Suprapubic skin (tissue), 4 donors: ENCODE measurements around the gene PHEX. TPM values are rescaled to one million over a fixed set of nuclear protein-coding genes. Genes with fewer than 3 reads are reported as not detected.

ENCODE experiments used
- DNase-seq, 2 donors: peaks; one replicate each; pipeline ENCODE4 v3.0.0-alpha.2; 2019; ENCODE audit warnings: low spot score in 2 of 2
- H3K27ac ChIP-seq: fragments of 200-600 bp; sonication (generic); one replicate; pipeline ENCODE4 v1.5.1; 2019
- H3K27me3 ChIP-seq: fragments of 200-600 bp; sonication (generic); one replicate; pipeline ENCODE4 v1.5.1; 2019
- H3K36me3 ChIP-seq: fragments of 200-600 bp; sonication (generic); one replicate; pipeline ENCODE4 v1.5.1; 2019
- H3K4me1 ChIP-seq: fragments of 200-600 bp; sonication (generic); one replicate; pipeline ENCODE4 v1.5.1; 2019
- H3K4me3 ChIP-seq: fragments of 200-600 bp; sonication (generic); one replicate; pipeline ENCODE4 v1.5.1; 2019; ENCODE audit warnings: mild to moderate bottlenecking
- H3K9me3 ChIP-seq: fragments of 200-600 bp; sonication (generic); one replicate; pipeline ENCODE4 v1.5.1; 2019
- EP300 ChIP-seq: sonication (generic); formaldehyde crosslinking; IDR thresholded peaks from one replicate; pipeline ENCODE4 v1.6.1; 2017; ENCODE audit warnings: antibody characterized with exemption
- POLR2A ChIP-seq, 2 donors: fragments of 450-650 bp; IDR thresholded peaks; one replicate each; pipeline ENCODE4 v1.6.1; 2017; ENCODE audit warnings: antibody characterized with exemption in 2 of 2, mild to moderate bottlenecking in 2 of 2, moderate library complexity in 2 of 2
- POLR2AphosphoS5 ChIP-seq, 3 donors: sonication (generic); formaldehyde crosslinking; IDR thresholded peaks; one replicate each; pipeline ENCODE4 v1.6.1; 2017; ENCODE audit warnings: antibody characterized with exemption in 3 of 3
- WGBS: methylation state at CpG from one replicate; pipeline ENCODE4 v1.1.5; 2018; 5-methylcytosine and 5-hydroxymethylcytosine counted together
- total RNA-seq, 4 donors: library from RNA; depleted of rRNA; stranded (reverse); fragments of >200 nt; gene quantifications; one replicate each; pipeline ENCODE4 v1.1.0, GENCODE V29; 2016
- TF ChIP-seq, protein P1 (sequence below), 2 donors: fragments of 200-600 bp in 1 of 2; fragments of 450-650 bp in 1 of 2; sonication (generic) in 1 of 2; IDR thresholded peaks; one replicate each; pipeline ENCODE4 v1.5.1; 2016 to 2019; ENCODE audit warnings: antibody characterized with exemption in 2 of 2, mild to moderate bottlenecking in 1 of 2, moderate library complexity in 1 of 2

PHEX gene
- total RNA-seq, 4 donors from 2014 or later = 0.21 to 0.32 (median 0.30) TPM; not detected in 1

DNA sequence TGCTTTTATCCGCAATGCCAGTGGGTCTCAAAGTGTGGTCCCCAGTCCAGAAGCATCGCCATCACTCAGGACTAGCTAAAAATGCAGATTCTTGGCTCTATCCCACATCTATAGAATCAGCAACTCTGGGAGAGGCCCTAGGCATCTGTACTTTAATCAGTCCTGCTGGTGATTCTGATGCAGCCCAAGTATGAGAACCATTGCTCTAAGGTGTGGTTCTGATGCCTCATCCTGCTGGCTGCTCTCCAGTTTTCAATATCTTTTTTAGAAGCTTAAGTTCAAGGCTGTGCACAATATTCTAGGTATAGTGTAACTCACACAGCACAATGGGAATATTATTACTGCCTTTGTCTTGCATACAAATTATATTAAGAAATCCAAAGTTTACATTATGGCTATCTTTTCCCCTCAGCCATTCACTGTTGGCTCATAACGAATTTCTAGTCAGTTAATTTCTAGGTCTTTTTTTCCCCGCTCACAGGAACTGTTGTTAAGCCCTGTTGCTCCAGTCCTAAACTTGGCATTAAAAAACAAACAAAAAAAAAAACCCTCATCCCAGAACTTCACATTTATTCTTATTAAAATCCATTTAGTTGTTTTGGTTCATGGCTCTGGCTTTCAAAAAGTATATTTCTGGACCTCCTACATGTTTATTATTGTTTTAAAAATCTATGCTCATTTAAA lies 109.1 kb downstream of the PHEX start:
- Histone ChIP-seq H3K9me3 (no peaks in the 10 kb centered on the region), H3K27ac (no peak overlapping the region), H3K4me1 (peaks cover 5% of the 10 kb centered on the region), H3K36me3 (no peaks in the 10 kb centered on the region), H3K27me3 (no peaks in the 10 kb centered on the region), H3K4me3 (no peak overlapping the region)
- DNase-seq = no peak
- WGBS = 72% methylated on average over 4 of the region's 4 CpGs
- TF ChIP-seq EP300 (no peak), POLR2AphosphoS5 (IDR thresholded peaks at IDR 0.05) (no peak), POLR2A (IDR thresholded peaks at IDR 0.05) (no peak)
- TF ChIP-seq, protein P1, sequence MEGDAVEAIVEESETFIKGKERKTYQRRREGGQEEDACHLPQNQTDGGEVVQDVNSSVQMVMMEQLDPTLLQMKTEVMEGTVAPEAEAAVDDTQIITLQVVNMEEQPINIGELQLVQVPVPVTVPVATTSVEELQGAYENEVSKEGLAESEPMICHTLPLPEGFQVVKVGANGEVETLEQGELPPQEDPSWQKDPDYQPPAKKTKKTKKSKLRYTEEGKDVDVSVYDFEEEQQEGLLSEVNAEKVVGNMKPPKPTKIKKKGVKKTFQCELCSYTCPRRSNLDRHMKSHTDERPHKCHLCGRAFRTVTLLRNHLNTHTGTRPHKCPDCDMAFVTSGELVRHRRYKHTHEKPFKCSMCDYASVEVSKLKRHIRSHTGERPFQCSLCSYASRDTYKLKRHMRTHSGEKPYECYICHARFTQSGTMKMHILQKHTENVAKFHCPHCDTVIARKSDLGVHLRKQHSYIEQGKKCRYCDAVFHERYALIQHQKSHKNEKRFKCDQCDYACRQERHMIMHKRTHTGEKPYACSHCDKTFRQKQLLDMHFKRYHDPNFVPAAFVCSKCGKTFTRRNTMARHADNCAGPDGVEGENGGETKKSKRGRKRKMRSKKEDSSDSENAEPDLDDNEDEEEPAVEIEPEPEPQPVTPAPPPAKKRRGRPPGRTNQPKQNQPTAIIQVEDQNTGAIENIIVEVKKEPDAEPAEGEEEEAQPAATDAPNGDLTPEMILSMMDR (IDR thresholded peaks at IDR 0.05) = no peak

GRCh38 chrX:22147214-22147613 lies 115.1 kb downstream of the PHEX start:
- no peaks in the 10 kb centered on the region for H3K4me1 ChIP-seq
- no peak for DNase-seq
- no peaks in the 10 kb centered on the region for H3K36me3 ChIP-seq
- no peak for TF ChIP-seq EP300
- no peak for TF ChIP-seq POLR2A (IDR thresholded peaks at IDR 0.05)
- no peak for TF ChIP-seq POLR2AphosphoS5 (IDR thresholded peaks at IDR 0.05)
- TF ChIP-seq, protein P1 (IDR thresholded peaks at IDR 0.05) = no peak
- no peak overlapping the region for H3K4me3 ChIP-seq
- no peak overlapping the region for H3K27ac ChIP-seq
- no peaks in the 10 kb centered on the region for H3K9me3 ChIP-seq
- 70% methylated on average over 1 of the region's 1 CpG for WGBS
- H3K27me3 ChIP-seq = no peaks in the 10 kb centered on the region

GRCh38 chrX:22147942-22148341 lies 115.8 kb downstream of the PHEX start:
- 78% methylated on average over 3 of the region's 3 CpGs for WGBS
- no peak overlapping the region for H3K27ac ChIP-seq
- H3K9me3 ChIP-seq = no peaks in the 10 kb centered on the region
- no peaks in the 10 kb centered on the region for H3K27me3 ChIP-seq
- H3K4me1 ChIP-seq = no peaks in the 10 kb centered on the region
- TF ChIP-seq, protein P1 (IDR thresholded peaks at IDR 0.05) = no peak
- TF ChIP-seq EP300 (no peak), POLR2A (IDR thresholded peaks at IDR 0.05) (no peak), POLR2AphosphoS5 (IDR thresholded peaks at IDR 0.05) (no peak)
- H3K36me3 ChIP-seq = no peaks in the 10 kb centered on the region
- no peak overlapping the region for H3K4me3 ChIP-seq
- no peak for DNase-seq

DNA sequence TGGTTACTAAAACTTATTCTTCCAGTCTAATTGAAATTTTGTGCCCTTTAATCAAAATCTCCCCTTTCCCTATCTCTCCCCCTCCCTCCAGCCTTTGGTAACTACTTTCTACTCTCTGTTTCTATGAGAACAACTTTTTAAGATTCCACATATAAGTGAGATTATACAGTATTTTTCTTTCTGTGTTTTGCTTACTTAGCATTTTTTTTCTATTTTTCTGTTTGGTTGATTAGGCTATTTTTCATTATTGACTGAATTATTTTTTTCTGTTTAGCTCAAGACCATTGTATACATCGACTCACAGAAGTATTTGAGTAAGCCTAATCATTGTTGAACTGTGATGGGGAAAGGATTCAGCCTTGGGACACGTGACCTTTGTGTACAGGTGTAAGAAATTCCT lies 116.4 kb downstream of the PHEX start:
- Histone ChIP-seq H3K27ac (no peak overlapping the region), H3K4me3 (no peak overlapping the region), H3K27me3 (no peaks in the 10 kb centered on the region), H3K4me1 (no peaks in the 10 kb centered on the region), H3K36me3 (no peaks in the 10 kb centered on the region), H3K9me3 (no peaks in the 10 kb centered on the region)
- TF ChIP-seq POLR2AphosphoS5 (IDR thresholded peaks at IDR 0.05) = no peak
- TF ChIP-seq EP300 = no peak
- no peak for TF ChIP-seq POLR2A (IDR thresholded peaks at IDR 0.05)
- TF ChIP-seq, protein P1 (IDR thresholded peaks at IDR 0.05) = no peak
- no peak for DNase-seq
- WGBS = 76% methylated on average over 2 of the region's 2 CpGs

GRCh38 chrX:22150371-22150770 lies 118.2 kb downstream of the PHEX start:
- Histone ChIP-seq H3K4me3 (no peak overlapping the region), H3K9me3 (no peaks in the 10 kb centered on the region), H3K27me3 (no peaks in the 10 kb centered on the region), H3K4me1 (no peaks in the 10 kb centered on the region), H3K27ac (no peak overlapping the region), H3K36me3 (no peaks in the 10 kb centered on the region)
- TF ChIP-seq, protein P1 (IDR thresholded peaks at IDR 0.05) = no peak
- TF ChIP-seq EP300 (no peak), POLR2AphosphoS5 (IDR thresholded peaks at IDR 0.05) (no peak), POLR2A (IDR thresholded peaks at IDR 0.05) (no peak)
- DNase-seq = no peak
- 47% methylated on average over 3 of the region's 3 CpGs for WGBS
